ENCODE measurements around the gene BAIAP2L1.
"Not testable (repeated sequence)": the region's sequence is repeated elsewhere in the genome, so short reads cannot be mapped to it uniquely, and the experiment has no call there.

Gene BAIAP2L1

GRCh38 chr7:98400542-98401340, at the start of gene BAIAP2L1:
BAIAP2L1 (minus strand) TSS chr7:98401090; CDS start chr7:98400852, 238 bp downstream.
- peak; percentile 61 for DNase-seq (ENCODE audit: low read depth)

GRCh38 chr7:98448766-98449165, 47.9 kb upstream of the BAIAP2L1 start:
- no peak for DNase-seq (ENCODE audit: low read depth)

DNA sequence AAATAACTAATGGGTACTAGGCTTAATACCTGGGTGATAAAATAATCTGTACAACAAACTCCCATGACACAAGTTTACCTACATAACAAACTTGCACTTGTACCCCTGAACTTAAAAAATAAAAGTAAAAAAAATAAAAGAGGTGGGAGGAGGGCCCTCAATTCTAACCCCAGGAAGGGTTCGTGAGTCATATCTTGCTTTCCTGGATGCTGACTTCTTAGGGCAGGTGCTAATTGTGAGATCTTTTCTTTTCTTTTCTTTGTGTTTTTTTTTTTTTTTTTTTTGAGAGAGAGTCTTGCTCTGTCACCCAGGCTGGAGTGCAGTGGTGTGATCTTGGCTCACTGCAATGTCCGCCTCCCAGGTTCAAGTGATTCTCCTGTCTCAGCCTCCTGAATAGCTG, 40.1 kb upstream of the BAIAP2L1 start:
- not testable (repeated sequence) for DNase-seq (ENCODE audit: low read depth)

GRCh38 chr7:98439484-98439883, 38.6 kb upstream of the BAIAP2L1 start:
- DNase-seq (ENCODE audit: low read depth) = no peak

DNA sequence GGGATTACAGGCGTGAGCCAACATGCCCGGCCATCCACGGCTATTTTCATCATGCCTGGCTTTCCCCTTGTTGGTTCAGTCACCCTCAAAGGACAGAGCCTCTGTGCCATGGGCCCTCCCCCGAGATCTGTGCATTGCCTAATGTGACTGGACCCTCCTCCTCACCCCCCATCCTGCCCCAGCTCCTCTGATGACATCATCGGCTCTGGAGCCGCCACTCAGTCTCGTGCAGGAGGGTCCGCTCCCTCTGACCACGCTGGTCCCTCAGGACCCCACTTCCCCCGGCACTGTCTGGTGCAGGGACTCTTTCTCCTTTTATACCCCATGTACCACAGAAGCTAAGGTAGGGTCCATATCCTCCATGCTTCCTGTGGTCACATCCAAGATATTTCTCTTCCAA, 33.2 kb upstream of the BAIAP2L1 start:
- no peak for DNase-seq (ENCODE audit: low read depth)

GRCh38 chr7:98429799-98430198, 28.9 kb upstream of the BAIAP2L1 start:
- no peak for DNase-seq (ENCODE audit: low read depth)

DNA sequence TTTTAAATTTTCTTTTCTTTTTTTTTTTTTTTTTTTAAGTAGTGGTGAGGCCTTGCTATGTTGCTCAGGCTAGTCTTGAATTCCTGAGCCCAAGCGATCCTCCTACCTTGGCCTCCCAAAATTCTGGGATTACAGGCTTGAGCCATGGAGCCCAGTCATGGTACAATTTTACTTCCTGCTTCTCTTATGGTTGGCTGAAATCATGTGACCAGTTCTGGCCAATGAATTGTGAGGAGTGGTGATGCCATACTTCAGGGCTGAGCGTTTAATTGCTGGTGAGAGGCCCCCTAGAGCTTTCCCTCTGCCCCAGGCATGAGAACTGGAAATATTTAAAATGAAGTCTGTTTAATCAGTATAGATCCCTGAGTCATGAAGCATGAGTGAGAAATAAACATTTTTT, 22.2 kb upstream of the BAIAP2L1 start:
- DNase-seq (ENCODE audit: low read depth) = no peak

GRCh38 chr7:98420966-98421612, 20.2 kb upstream of the BAIAP2L1 start:
- peak; percentile 19 for DNase-seq (ENCODE audit: low read depth)

- DNase-seq (ENCODE audit: low read depth) = not testable (repeated sequence)
These were observed 19.1 kb upstream of the BAIAP2L1 start for GRCh38 chr7:98419988-98420387.

GRCh38 chr7:98419316-98419691, 18.4 kb upstream of the BAIAP2L1 start:
- not testable (repeated sequence) for DNase-seq (ENCODE audit: low read depth)

- DNase-seq (ENCODE audit: low read depth) = no peak
These were observed 17.9 kb upstream of the BAIAP2L1 start for GRCh38 chr7:98418636-98419315.

DNA sequence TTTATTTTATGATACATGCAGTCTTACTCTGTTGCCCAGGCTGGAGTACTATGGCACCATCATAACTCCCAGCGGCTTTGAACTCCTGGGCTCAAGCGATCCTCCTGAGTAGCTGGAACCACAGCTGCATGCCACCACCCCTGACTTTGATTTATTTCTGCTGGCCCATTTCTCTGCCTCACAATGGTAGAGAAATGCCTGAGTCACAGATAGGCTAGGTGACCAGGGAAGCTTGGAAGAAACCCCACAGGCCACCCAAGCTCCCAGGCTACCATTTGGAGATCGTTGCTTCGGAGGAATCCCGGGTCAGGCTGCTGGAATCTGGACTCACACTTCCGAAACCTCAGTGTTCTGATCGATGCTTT, 17.4 kb upstream of the BAIAP2L1 start:
- no peak for DNase-seq (ENCODE audit: low read depth)

- not testable (repeated sequence) for DNase-seq (ENCODE audit: low read depth)
These were observed 16.8 kb upstream of the BAIAP2L1 start for GRCh38 chr7:98417604-98418270.

DNA sequence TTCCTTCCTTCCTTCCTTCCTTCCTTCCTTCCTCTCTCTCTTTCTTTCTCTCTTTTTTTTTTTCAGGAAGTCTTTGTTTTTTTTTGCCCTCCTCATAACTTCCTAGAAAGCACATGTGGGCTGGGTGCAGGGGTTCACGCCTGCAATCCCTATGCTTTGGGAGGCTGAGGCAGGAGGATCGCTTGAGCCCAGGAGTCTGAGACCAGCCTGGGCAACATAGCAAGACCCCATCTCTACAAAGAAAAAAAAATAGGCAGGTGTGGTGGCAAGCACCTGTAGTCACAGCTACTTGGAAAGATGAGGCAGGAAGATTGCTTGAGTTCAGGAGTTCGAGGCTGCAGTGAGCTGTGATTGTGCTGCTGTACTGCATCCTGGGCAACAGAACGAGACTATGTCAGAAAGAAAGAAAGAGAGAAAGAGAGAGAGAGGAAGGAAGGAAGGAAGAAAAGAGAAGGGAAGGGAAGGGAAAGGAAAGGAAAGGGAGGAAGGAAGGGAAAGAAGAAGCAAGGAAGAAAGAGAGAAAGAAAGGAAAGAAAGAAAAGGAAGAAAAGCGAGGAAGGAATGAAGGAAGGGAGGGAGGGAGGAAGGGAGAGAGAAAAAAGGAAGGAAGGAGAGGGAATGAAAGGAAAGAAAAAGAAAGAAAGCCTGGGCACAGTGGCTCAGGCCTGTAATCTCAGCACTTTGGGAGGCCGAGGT, 13.5 kb upstream of the BAIAP2L1 start:
- DNase-seq (ENCODE audit: low read depth) = no peak

DNA sequence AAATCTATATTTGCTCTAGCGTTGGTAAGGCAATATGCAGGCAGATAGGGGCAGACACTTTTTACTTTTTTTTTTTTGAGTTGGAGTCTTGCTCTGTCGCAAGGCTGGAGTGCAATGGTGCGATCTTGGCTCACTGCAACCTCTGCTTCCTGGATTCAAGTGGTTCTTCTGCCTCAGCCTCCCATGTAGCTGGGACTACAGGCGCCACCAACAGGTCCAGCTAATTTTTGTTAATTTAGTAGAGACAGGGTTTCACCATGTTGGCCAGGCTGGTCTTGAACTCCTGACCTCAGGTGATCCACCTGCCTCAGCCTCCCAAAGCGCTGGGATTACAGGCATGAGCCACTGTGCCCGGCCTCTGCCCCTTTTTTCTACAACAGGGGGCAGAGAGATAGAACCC, 12.8 kb upstream of the BAIAP2L1 start:
- not testable (repeated sequence) for DNase-seq (ENCODE audit: low read depth)

- no peak for DNase-seq (ENCODE audit: low read depth)
These were observed 9.0 kb upstream of the BAIAP2L1 start for GRCh38 chr7:98409843-98410242.

DNA sequence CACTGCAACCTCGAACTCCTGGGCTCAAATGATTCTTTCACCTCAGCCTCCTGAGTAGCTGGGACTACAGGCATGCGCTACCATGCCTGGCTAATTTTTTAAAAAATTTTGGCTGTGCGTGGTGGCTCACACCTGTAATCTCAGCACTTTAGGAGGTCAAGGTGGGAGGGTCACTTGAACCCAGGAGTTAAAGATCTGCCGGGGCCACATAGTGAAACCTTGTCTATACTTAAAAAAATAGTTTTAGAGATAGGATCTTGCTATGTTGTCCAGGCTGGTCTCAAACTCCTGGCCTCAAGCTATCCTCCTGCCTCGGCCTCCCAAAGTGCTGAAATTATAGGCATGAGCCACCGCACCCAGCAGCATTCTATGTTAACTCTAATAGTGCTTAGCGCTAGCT, 7.3 kb upstream of the BAIAP2L1 start:
- DNase-seq (ENCODE audit: low read depth) = not testable (repeated sequence)

- DNase-seq (ENCODE audit: low read depth) = no peak
These were observed 5.9 kb upstream of the BAIAP2L1 start for GRCh38 chr7:98406827-98407226.

DNA sequence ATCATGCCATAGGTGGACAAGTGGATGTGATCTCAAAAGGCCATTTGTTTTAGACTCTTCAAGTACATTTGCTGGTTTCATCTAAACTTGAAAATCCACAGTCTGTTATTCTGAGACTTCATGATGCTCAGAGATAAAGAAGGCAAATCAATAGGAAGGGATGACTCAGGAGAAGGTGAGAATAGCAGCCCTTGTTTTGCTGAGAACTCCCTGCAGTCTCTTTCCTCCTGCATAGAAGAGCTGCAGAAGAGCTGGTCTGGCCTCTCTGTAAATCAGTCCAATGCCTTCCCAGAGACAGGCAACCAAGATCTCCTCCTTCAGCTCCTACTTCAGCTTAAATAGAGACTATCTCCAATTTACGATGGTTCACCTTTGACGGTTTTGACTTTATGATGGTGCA, 4.0 kb upstream of the BAIAP2L1 start:
- no peak for DNase-seq (ENCODE audit: low read depth)

- DNase-seq (ENCODE audit: low read depth) = no peak
These were observed 874 bp downstream of the BAIAP2L1 start for GRCh38 chr7:98399890-98400541.

DNA sequence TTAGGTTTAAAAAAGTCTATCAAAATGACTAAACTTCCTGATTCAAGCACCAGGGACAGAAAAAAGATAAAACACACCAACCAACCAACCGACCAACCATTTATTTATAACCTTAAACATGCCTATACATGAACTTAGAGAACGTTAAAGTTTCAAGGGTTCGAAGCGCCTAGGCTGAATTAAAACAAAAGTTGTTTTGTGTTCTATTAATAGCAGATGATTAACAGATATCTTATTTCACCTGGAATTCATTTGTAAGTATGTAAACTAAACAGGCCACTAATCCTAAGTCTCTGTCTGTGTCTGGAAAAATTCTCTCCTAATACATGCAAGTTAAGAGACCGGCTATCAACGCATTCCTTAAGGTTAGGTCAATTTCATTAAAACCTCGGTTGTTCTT, 1.4 kb downstream of the BAIAP2L1 start:
- no peak for DNase-seq (ENCODE audit: low read depth)

Measured in T-helper 22 cell (primary cell).